AG09309 (cell line): Measurements from ENCODE around the gene KIFC3.

Source experiments
- DNase-seq: peaks from one replicate; pipeline ENCODE4 v3.0.0-alpha.2; 2010; ENCODE audit warnings: low read depth
- H3K4me3 ChIP-seq: 2 replicates; pipeline ENCODE4 v1.5.1; 2011; ENCODE audit warnings: mild to moderate bottlenecking, low read depth, low read length, moderate library complexity; ENCODE audit not compliant: control insufficient read depth
- TF ChIP-seq, protein P1 (sequence below): IDR thresholded peaks from 2 replicates; pipeline ENCODE4 v1.5.1; 2011; ENCODE audit warnings: mild to moderate bottlenecking, low read depth, low read length, inconsistent platforms; ENCODE audit not compliant: insufficient read depth, control insufficient read depth; ENCODE audit errors: missing control alignments

KIFC3 gene

DNA sequence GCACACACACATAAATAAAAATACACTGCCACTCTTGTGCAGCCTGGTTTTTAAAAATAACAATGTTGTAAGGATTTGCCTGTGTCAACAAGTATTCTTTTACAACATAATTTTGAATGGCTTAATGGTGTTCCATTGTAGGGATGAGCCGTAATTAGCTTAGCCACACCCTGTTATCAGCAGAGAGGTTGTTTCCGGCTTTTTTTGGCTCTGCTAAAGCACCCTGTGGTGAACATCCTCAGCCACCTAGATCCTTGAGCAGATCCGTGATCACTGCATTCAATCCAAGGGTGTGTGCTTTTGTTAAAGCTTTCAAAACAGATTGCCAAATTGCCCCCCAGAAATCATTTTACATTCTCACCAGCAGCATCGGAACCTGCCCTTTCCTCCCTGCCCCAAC is 59.7 kb downstream of the KIFC3 start:
- TF ChIP-seq, protein P1, sequence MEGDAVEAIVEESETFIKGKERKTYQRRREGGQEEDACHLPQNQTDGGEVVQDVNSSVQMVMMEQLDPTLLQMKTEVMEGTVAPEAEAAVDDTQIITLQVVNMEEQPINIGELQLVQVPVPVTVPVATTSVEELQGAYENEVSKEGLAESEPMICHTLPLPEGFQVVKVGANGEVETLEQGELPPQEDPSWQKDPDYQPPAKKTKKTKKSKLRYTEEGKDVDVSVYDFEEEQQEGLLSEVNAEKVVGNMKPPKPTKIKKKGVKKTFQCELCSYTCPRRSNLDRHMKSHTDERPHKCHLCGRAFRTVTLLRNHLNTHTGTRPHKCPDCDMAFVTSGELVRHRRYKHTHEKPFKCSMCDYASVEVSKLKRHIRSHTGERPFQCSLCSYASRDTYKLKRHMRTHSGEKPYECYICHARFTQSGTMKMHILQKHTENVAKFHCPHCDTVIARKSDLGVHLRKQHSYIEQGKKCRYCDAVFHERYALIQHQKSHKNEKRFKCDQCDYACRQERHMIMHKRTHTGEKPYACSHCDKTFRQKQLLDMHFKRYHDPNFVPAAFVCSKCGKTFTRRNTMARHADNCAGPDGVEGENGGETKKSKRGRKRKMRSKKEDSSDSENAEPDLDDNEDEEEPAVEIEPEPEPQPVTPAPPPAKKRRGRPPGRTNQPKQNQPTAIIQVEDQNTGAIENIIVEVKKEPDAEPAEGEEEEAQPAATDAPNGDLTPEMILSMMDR, result no peak
- DNase-seq, result no peak
- H3K4me3 ChIP-seq, result no peak overlapping the region

- TF ChIP-seq, protein P1, result no peak
- DNase-seq, result no peak
- no peak overlapping the region for H3K4me3 ChIP-seq
These were observed 60.6 kb downstream of the KIFC3 start for GRCh38 chr16:57741660-57742191.

- no peak for DNase-seq
- TF ChIP-seq, protein P1, result no peak
These were observed 61.7 kb downstream of the KIFC3 start for GRCh38 chr16:57740423-57741071.

GRCh38 chr16:57739756-57740422 is 62.4 kb downstream of the KIFC3 start:
- no peak for DNase-seq
- H3K4me3 ChIP-seq, result no peak overlapping the region
- TF ChIP-seq, protein P1, result no peak

More at GRCh38 chr16:57740423-57741071, 61.7 kb downstream of the KIFC3 start:
- no peak overlapping the region for H3K4me3 ChIP-seq

DNA sequence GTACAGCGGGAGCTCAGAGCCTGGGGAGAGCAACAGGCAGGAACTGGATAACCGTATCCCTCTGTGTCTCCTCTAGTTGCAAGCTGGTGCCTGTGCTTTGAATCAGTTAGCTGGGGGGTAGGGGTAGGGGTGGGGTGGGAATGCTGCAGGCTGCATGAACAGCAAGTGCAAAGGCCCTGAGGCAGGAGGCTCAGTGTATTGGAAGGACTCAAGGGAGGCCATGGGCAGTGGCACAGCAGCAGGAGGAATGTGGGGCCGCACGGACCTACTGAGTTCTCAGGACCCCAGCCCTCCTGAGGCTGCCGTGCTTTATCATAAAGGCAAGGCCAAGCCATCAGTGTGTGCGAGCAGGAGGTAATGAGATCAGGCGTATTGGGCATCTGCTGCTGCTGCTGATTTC is 63.4 kb downstream of the KIFC3 start:
- TF ChIP-seq, protein P1, result no peak
- no peak overlapping the region for H3K4me3 ChIP-seq
- no peak for DNase-seq

DNA sequence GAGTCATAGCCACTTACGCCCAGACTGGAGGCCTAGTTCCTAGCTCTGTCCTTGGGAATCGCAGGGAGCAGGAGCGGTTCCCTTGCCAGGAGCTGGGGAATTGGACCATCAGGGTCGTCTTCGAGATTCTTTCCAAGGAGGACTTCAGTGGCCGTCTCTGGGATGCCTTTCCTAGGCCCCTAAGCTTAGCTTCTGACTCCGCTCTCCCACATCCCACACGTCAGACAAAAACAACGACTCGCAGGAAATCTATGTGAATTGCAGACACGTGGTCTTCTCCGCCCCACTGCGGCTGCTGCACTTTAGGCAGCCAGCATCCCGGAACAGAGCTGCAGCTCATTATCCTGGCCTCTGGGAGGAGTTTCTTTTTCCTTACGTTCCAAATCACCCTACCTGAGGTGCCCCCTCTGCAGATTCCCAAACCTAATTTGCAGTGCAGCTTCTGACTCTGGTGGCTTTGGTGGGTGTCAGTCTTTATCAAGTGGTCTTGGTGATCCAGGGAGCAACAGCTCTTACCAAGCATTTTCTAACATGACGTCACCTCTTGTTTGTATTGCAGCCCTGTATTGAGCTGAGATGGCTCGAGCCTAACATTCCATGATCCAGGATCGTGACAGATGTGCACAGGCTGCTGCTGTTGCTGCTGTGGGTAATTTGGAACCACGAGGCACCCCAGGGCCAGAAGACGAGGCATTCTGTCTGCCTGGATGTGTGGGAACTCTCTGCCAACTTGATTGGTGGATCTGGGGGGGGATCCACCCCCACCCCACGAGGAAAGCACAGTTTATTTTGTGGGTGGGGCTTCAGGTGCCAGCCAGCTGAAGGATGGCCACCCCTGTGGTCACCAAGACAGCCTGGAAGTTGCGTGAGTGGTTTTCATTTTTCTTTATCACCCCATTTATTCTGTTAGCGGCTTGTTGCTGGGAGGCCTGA is 65.6 kb downstream of the KIFC3 start:
- peak; percentile 33 for DNase-seq
- TF ChIP-seq, protein P1, result peak; percentile 23
- peak overlapping the region; percentile 89 for H3K4me3 ChIP-seq
